Astrocyte of the spinal cord (primary cell): Measurements from ENCODE around the gene EPSTI1.
"Not testable (repeated sequence)": the region's sequence is repeated elsewhere in the genome, so short reads cannot be mapped to it uniquely, and the experiment has no call there.

Experiments used
- DNase-seq: peaks from one replicate; pipeline ENCODE4 v3.0.0; 2011; ENCODE audit warnings: low read depth, low spot score
- H3K4me3 ChIP-seq: 2 replicates; pipeline ENCODE4 v1.5.1; 2011; ENCODE audit warnings: low read depth, mild to moderate bottlenecking, low read length, moderate library complexity
- in situ Hi-C: cut with HindIII; loops from 2 replicates; pipeline ENCODE4 v1.10.0; 2017; ENCODE audit warnings: low sequenced_read_pairs
- TF ChIP-seq, protein P1 (sequence below): IDR thresholded peaks from 2 replicates; pipeline ENCODE4 v1.5.1; 2012; ENCODE audit warnings: low read depth, mild to moderate bottlenecking, low read length, inconsistent platforms

Gene EPSTI1

DNA sequence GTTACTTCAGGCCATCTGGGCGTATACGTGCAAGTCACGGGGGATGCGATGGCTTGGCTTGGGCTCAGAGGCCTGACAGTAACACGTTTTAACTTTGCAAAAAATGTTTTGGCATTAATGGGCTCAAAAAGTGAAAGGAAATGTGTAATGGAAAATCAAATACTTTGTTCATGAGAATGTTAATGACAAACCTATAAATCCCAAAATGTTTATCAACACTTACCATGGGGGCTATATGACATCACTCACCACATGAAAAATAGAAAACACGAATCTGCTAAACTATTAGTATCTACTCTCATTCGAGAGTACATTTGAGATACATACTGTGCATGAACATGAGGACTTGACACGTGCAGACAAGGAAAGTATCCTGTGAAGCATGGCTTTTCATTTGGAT is 119.0 kb downstream of the EPSTI1 start:
- TF ChIP-seq, protein P1, sequence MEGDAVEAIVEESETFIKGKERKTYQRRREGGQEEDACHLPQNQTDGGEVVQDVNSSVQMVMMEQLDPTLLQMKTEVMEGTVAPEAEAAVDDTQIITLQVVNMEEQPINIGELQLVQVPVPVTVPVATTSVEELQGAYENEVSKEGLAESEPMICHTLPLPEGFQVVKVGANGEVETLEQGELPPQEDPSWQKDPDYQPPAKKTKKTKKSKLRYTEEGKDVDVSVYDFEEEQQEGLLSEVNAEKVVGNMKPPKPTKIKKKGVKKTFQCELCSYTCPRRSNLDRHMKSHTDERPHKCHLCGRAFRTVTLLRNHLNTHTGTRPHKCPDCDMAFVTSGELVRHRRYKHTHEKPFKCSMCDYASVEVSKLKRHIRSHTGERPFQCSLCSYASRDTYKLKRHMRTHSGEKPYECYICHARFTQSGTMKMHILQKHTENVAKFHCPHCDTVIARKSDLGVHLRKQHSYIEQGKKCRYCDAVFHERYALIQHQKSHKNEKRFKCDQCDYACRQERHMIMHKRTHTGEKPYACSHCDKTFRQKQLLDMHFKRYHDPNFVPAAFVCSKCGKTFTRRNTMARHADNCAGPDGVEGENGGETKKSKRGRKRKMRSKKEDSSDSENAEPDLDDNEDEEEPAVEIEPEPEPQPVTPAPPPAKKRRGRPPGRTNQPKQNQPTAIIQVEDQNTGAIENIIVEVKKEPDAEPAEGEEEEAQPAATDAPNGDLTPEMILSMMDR, result no peak
- in situ Hi-C loops, result no loop called here
- DNase-seq, result no peak
- H3K4me3 ChIP-seq, result no peak overlapping the region

DNA sequence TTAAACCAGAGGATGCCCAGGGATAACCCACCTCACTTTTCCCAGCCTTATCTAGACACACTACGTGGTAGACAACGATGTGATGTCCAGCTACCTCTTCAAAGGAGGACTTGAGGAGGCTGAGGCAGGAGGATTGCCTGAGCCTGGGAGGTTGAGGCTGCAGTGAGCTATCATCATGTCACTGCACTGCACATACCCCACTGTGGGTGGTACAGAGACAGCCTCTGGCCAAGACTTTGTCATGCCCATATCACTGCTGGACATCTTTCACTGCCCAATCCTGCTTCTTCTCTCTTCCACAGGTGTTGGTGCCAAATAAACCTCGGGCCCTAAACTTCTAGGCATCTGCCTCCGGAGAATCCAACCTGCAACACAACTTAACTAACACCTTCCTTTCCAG is 124.8 kb downstream of the EPSTI1 start:
- no peak overlapping the region for H3K4me3 ChIP-seq
- no peak for DNase-seq
- in situ Hi-C loops, result no loop called here
- TF ChIP-seq, protein P1, result no peak

DNA sequence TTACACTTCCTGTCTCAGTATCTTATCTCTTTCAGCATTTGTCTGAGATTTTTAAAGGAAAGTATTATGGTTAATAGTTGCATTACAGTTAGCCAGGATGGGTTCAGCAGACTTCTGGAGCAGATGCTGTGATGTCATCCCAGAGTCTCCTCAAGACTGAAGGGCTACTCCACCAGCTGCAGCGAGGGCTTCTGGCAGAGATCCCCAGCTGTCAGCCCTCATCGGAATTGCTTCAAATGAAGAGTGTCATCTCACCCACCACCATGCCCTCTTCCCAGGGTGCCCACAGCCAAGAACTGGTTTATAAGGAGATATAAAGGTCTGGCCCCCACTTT is 126.3 kb downstream of the EPSTI1 start:
- no peak for DNase-seq
- no peak overlapping the region for H3K4me3 ChIP-seq
- in situ Hi-C loops, result no loop called here
- TF ChIP-seq, protein P1, result no peak

DNA sequence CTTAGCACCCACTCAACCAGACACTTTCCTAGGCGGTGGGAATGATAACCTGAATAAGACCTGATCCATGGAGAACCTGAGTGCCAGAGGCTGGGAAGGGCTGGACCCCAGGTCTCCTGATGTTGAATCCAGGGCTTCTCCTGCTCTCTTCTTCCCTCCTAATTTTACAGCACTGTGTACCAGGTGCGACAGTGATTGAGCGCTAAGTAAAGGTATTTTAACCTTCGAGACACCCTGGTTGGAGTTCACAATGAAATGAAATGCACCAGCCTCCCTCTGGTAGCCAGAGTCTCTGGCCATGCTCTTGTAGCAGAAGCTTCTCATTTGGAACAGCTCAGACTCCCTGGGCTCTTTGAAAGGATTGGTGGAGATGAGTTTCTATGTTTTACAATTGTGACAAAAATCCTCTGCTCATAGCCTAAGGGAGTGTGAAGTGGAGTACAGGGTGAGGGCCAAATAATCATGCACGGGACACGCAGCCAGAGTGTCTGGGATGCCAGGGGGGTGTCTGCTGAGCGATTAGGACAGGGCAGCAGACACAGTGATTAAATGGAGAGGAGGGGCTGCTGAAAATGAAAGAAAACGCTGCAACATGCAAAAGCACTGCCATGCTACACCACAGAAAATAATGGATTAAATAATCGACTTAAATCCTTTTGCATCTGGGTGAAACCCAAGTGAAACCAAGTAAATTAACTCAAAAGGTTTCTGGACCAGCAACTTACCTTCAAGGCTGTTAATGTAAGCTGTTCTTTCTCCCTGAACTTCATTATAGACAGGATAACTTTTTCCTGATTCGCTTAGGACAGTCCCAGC is 126.9 kb downstream of the EPSTI1 start:
- in situ Hi-C loops, result no loop called here
- no peak for DNase-seq
- TF ChIP-seq, protein P1, result no peak
- H3K4me3 ChIP-seq, result no peak overlapping the region

DNA sequence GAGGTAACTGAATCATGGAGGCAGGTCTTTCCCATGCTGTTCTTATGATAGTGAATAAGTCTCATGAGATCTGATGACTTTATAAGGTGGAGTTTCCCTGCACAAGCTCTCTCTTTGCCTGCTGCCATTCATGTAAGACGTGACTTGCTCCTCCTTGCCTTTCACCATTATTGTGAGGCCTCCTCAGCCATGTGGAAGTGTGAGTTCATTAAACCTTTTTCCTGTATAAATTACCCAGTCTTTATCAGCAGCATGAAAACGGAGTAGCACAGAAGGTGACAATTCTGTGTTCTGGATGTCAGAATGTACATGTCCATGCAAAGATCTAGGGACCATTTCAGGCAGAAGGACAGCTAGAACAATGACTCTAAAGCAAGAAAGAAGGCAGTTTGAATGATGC is 129.7 kb downstream of the EPSTI1 start:
- H3K4me3 ChIP-seq, DNase-seq, in situ Hi-C loops: not testable (repeated sequence)

DNA sequence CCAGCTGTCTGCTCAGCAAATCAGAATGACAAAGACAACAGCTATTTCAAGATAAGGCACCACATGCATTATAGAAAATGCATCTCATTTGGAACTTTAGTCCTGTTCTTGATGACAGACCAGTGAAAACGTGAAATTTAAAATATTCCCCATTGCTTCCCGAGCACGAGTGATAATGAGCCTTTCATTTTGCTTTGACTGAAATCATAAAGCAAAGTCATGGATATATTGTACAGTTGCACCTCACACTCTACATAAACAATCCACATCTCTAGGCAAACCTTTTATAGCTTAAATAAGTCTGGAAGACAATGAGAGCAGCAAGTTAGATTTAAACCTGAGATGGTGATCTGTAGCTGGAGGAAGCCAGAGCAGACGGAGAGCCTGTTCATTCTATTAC is 131.6 kb downstream of the EPSTI1 start:
- TF ChIP-seq, protein P1, result no peak

DNA sequence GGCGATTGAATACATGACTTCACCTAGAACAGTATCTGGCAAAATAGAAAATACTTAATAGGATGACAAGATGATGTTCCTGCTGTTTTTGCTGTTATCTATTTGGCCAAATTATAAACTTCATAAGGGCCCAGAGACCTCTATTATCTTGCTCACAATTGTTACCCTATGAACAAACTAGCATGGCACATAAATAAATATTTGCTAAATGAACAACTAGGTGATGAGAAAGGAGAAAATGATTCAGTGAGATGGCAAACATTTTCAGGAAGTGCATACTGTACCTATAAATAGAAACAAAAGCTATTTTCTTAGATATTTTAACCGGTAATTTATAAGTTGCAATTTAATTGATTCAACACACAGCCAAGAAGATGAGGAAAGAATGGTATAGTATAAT is 132.3 kb downstream of the EPSTI1 start:
- DNase-seq, result no peak
- in situ Hi-C loops, result no loop called here
- TF ChIP-seq, protein P1, result no peak
- no peak overlapping the region for H3K4me3 ChIP-seq

More for the DNA sequence above, 131.6 kb downstream of the EPSTI1 start:
- no peak for DNase-seq
- no peak overlapping the region for H3K4me3 ChIP-seq
- in situ Hi-C loops, result no loop called here
